Esophagus squamous epithelium (tissue), 4 donors: ENCODE results near the gene CA6.

Source experiments
- CTCF ChIP-seq, 6 experiments: fragments of 450-650 bp in 4 of 6; fragments of 200-600 bp in 2 of 6; sonication (generic) in 2 of 6; IDR thresholded peaks; one replicate each; pipeline ENCODE4 v1.5.1; 2016 to 2019; ENCODE audit warnings: antibody characterized with exemption in 6 of 6, mild to moderate bottlenecking in 4 of 6, moderate library complexity in 4 of 6
- POLR2A ChIP-seq, 4 donors: fragments of 450-650 bp; IDR thresholded peaks; one replicate each; pipeline ENCODE4 v1.6.1; 2017; ENCODE audit warnings: antibody characterized with exemption in 4 of 4, mild to moderate bottlenecking in 4 of 4, moderate library complexity in 3 of 4

- TF ChIP-seq CTCF (IDR thresholded peaks at IDR 0.05) (no peak), POLR2A (IDR thresholded peaks at IDR 0.05) (no peak)
Measured at GRCh38 chr1:8903908-8904650, 41.6 kb upstream of the CA6 start.
